ENCODE results near the gene BAHCC1.

BAHCC1 gene

GRCh38 chr17:81493198-81494038 is 98.2 kb downstream of the BAHCC1 start:
- Histone ChIP-seq H3K36me3 (ENCODE audit: insufficient read depth, low read length) (no peaks in the 10 kb centered on the region), H3K4me1 (ENCODE audit: insufficient read depth, low read length) (peaks cover 28% of the 10 kb centered on the region; the same call in 1 of the 2 replicates), H3K9ac (ENCODE audit: low read depth, low read length) (no peak overlapping the region), H3K9me3 (ENCODE audit: control insufficient read depth, insufficient read depth, low read length) (no peaks in the 10 kb centered on the region)

- no peaks in the 10 kb centered on the region for H3K36me3 ChIP-seq (ENCODE audit: insufficient read depth, low read length)
- peaks cover 22% of the 10 kb centered on the region; the same call in 1 of the 2 replicates for H3K4me1 ChIP-seq (ENCODE audit: insufficient read depth, low read length)
- no peaks in the 10 kb centered on the region for H3K9me3 ChIP-seq (ENCODE audit: control insufficient read depth, insufficient read depth, low read length)
- no peak overlapping the region for H3K9ac ChIP-seq (ENCODE audit: low read depth, low read length)
Measured at GRCh38 chr17:81494626-81495377, 99.5 kb downstream of the BAHCC1 start.

GRCh38 chr17:81498953-81499600 is 103.8 kb downstream of the BAHCC1 start:
- Histone ChIP-seq H3K9ac (ENCODE audit: low read depth, low read length) (no peak overlapping the region), H3K4me1 (ENCODE audit: insufficient read depth, low read length) (peaks cover 7% of the 10 kb centered on the region; the same call in 1 of the 2 replicates), H3K36me3 (ENCODE audit: insufficient read depth, low read length) (no peaks in the 10 kb centered on the region), H3K9me3 (ENCODE audit: control insufficient read depth, insufficient read depth, low read length) (no peaks in the 10 kb centered on the region)

- peaks cover 7% of the 10 kb centered on the region; the same call in 1 of the 2 replicates for H3K4me1 ChIP-seq (ENCODE audit: insufficient read depth, low read length)
- no peaks in the 10 kb centered on the region for H3K9me3 ChIP-seq (ENCODE audit: control insufficient read depth, insufficient read depth, low read length)
- H3K36me3 ChIP-seq (ENCODE audit: insufficient read depth, low read length), result no peaks in the 10 kb centered on the region
- no peak overlapping the region for H3K9ac ChIP-seq (ENCODE audit: low read depth, low read length)
Measured at GRCh38 chr17:81499601-81499970, 104.3 kb downstream of the BAHCC1 start.

GRCh38 chr17:81500047-81500446 is 104.8 kb downstream of the BAHCC1 start:
- Histone ChIP-seq H3K9me3 (ENCODE audit: control insufficient read depth, insufficient read depth, low read length) (no peaks in the 10 kb centered on the region), H3K36me3 (ENCODE audit: insufficient read depth, low read length) (no peaks in the 10 kb centered on the region), H3K9ac (ENCODE audit: low read depth, low read length) (no peak overlapping the region), H3K4me1 (ENCODE audit: insufficient read depth, low read length) (peaks cover 7% of the 10 kb centered on the region; the same call in 1 of the 2 replicates)

GRCh38 chr17:81502471-81503017 is 107.3 kb downstream of the BAHCC1 start:
- H3K9ac ChIP-seq (ENCODE audit: low read depth, low read length), result no peak overlapping the region
- H3K9me3 ChIP-seq (ENCODE audit: control insufficient read depth, insufficient read depth, low read length), result no peaks in the 10 kb centered on the region
- H3K36me3 ChIP-seq (ENCODE audit: insufficient read depth, low read length), result no peaks in the 10 kb centered on the region
- peaks cover 7% of the 10 kb centered on the region; the same call in 1 of the 2 replicates for H3K4me1 ChIP-seq (ENCODE audit: insufficient read depth, low read length)

GRCh38 chr17:81503619-81504018 is 108.4 kb downstream of the BAHCC1 start:
- H3K4me1 ChIP-seq (ENCODE audit: insufficient read depth, low read length), result peaks cover 7% of the 10 kb centered on the region; the same call in 1 of the 2 replicates
- no peak overlapping the region for H3K9ac ChIP-seq (ENCODE audit: low read depth, low read length)
- no peaks in the 10 kb centered on the region for H3K36me3 ChIP-seq (ENCODE audit: insufficient read depth, low read length)
- H3K9me3 ChIP-seq (ENCODE audit: control insufficient read depth, insufficient read depth, low read length), result no peaks in the 10 kb centered on the region

GRCh38 chr17:81508639-81509206 is 113.5 kb downstream of the BAHCC1 start:
- H3K9me3 ChIP-seq (ENCODE audit: control insufficient read depth, insufficient read depth, low read length), result peaks cover 4% of the 10 kb centered on the region; the same call in 1 of the 2 replicates
- peaks cover 33% of the 10 kb centered on the region for H3K36me3 ChIP-seq (ENCODE audit: insufficient read depth, low read length)
- no peaks in the 10 kb centered on the region for H3K4me1 ChIP-seq (ENCODE audit: insufficient read depth, low read length)
- H3K9ac ChIP-seq (ENCODE audit: low read depth, low read length), result no peak overlapping the region

- peak overlapping the region; percentile 96; the same call in 1 of the 2 replicates for H3K9ac ChIP-seq (ENCODE audit: low read depth, low read length)
- peaks cover 33% of the 10 kb centered on the region for H3K36me3 ChIP-seq (ENCODE audit: insufficient read depth, low read length)
- H3K9me3 ChIP-seq (ENCODE audit: control insufficient read depth, insufficient read depth, low read length), result peaks cover 4% of the 10 kb centered on the region; the same call in 1 of the 2 replicates
- no peaks in the 10 kb centered on the region for H3K4me1 ChIP-seq (ENCODE audit: insufficient read depth, low read length)
Measured at GRCh38 chr17:81509207-81509971, 114.1 kb downstream of the BAHCC1 start.

GRCh38 chr17:81509972-81510784 is 114.9 kb downstream of the BAHCC1 start:
- peak overlapping the region; percentile 96 for H3K9ac ChIP-seq (ENCODE audit: low read depth, low read length)
- peaks cover 4% of the 10 kb centered on the region; the same call in 1 of the 2 replicates for H3K9me3 ChIP-seq (ENCODE audit: control insufficient read depth, insufficient read depth, low read length)
- no peaks in the 10 kb centered on the region for H3K4me1 ChIP-seq (ENCODE audit: insufficient read depth, low read length)
- peaks cover 33% of the 10 kb centered on the region for H3K36me3 ChIP-seq (ENCODE audit: insufficient read depth, low read length)

GRCh38 chr17:81510785-81511553 is 115.7 kb downstream of the BAHCC1 start:
- H3K4me1 ChIP-seq (ENCODE audit: insufficient read depth, low read length), result no peaks in the 10 kb centered on the region
- H3K9me3 ChIP-seq (ENCODE audit: control insufficient read depth, insufficient read depth, low read length), result peaks cover 4% of the 10 kb centered on the region; the same call in 1 of the 2 replicates
- peak overlapping the region; percentile 96 for H3K9ac ChIP-seq (ENCODE audit: low read depth, low read length)
- H3K36me3 ChIP-seq (ENCODE audit: insufficient read depth, low read length), result peaks cover 33% of the 10 kb centered on the region

- Histone ChIP-seq H3K9ac (ENCODE audit: low read depth, low read length) (peak overlapping the region; percentile 96), H3K4me1 (ENCODE audit: insufficient read depth, low read length) (peaks cover 4% of the 10 kb centered on the region; the same call in 1 of the 2 replicates), H3K36me3 (ENCODE audit: insufficient read depth, low read length) (peaks cover 33% of the 10 kb centered on the region), H3K9me3 (ENCODE audit: control insufficient read depth, insufficient read depth, low read length) (peaks cover 4% of the 10 kb centered on the region; the same call in 1 of the 2 replicates)
Measured at GRCh38 chr17:81511554-81511803, 116.2 kb downstream of the BAHCC1 start.

Measured in ES-I3 (cell line).